ENCODE data around the gene KCNJ4. TPM values are rescaled to one million over a fixed set of nuclear protein-coding genes. Genes with fewer than 3 reads are reported as not detected.

The KCNJ4 gene
- total and polyA plus RNA-seq, 10 of the 15 experiments (the other 5 are each of a cell fraction or from before 2014, with no cell fraction given) = not detected

DNA sequence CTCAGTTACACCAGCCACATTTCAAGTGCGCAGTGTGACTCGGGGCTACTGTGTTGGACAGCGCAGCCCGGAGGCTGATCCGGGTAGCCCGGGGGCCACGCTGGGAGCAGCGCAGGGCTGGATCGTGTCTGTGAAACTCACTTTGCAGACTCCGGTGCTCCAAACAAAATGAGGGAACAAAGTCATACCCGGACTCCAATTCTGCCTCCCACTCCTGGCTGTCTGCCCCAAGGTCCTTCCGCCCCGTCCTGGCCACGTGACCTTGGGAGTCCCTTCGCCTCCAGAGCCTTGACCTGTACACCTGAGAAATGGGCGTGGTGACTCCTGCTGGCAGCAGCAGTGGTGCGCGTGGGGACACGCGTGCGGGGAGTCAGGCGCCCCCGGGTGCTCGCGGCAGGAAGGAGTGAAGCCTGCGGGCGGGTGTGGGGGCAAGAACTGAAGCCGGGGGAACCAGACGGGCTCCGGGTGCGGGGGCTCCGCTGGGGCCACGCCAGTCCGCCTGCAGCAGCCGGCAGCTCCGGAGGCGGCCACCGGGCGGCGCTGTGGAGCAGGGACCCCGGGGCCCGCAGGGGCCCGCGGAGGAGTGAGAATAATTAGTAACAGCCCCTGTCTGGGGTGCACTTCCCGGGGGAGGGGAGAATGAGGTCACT is 42.4 kb downstream of the KCNJ4 start:
- ChIA-PET CTCF (interaction anchor here (0.6 to 1.0 kb wide), 2 partner anchors 15 to 84 kb away, joined by 3 to 5 read pairs; no protein-coding TSS in a partner anchor), RAD21 (ENCODE audit: unreplicated experiment) (no interaction called here), SMC1A (ENCODE audit: uncharacterized antibody, unreplicated experiment) (interaction anchor here (1.2 to 1.5 kb wide), 2 partner anchors 159 to 360 kb away, joined by 3 read pairs; no protein-coding TSS in a partner anchor), POLR2A (interaction anchor here (0.7 kb wide), 1 partner anchor 140 kb away, joined by 3 read pairs; no protein-coding TSS in a partner anchor)
- no peak overlapping the region for H3K4me2 ChIP-seq (ENCODE audit: control insufficient read depth, insufficient read depth)
- no peaks in the 10 kb centered on the region for H4K20me1 ChIP-seq (ENCODE audit: control insufficient read depth, insufficient read depth)
- H2AFZ ChIP-seq (ENCODE audit: control insufficient read depth, low read depth, low read length) = no peak overlapping the region
- H3K36me3 ChIP-seq (ENCODE audit: control insufficient read depth in 2 of 2, insufficient read depth in 2 of 2, low read length in 1 of 2) = no peaks in the 10 kb centered on the region
- DNase-seq (ENCODE audit: low read depth, low spot score) = no peak
- no peaks in the 10 kb centered on the region; a peak in 2 of 4 replicates for H3K27me3 ChIP-seq (replicated peaks in 1 of 2; ENCODE audit: control insufficient read depth in 2 of 2, insufficient read depth in 2 of 2, low read length in 1 of 2)
- BruUV-seq (replicated peaks) = no TSS peak
- no peak overlapping the region for H3K9ac ChIP-seq (ENCODE audit: control insufficient read depth, insufficient read depth, low read length)
- H3K27ac ChIP-seq (ENCODE audit: control insufficient read depth, insufficient read depth) = no peak overlapping the region
- H3K4me3 ChIP-seq = no peak overlapping the region
- FAIRE-seq = no peak
- H3K79me2 ChIP-seq (ENCODE audit: control insufficient read depth, insufficient read depth, low read length) = no peaks in the 10 kb centered on the region
- ATAC-seq = peak; percentile 63
- H3K9me3 ChIP-seq (replicated peaks; ENCODE audit: control insufficient read depth, insufficient read depth, low read length) = no peaks in the 10 kb centered on the region; the same call in 2 of the 3 replicates
- intact Hi-C loops (cut with micrococcal nuclease; ENCODE audit: unreplicated experiment) (no loop called here), in situ Hi-C loops (cut with MboI) (no loop called here)
- no peaks in the 10 kb centered on the region; the same call in 1 of the 2 replicates for H3K4me1 ChIP-seq (ENCODE audit: control insufficient read depth, insufficient read depth, low read length)
- 26% methylated on average over 43 of the region's 45 CpGs for WGBS (ENCODE audit: insufficient coverage, insufficient replicate concordance, low lambda C conversion rate, missing lambda C conversion rate)
- TF ChIP-seq HDGF (IDR thresholded peaks at IDR 0.05) = no peak
- no peak for TF ChIP-seq CREM (IDR thresholded peaks at IDR 0.05; ENCODE audit: low read depth)
- 0 out of 2 replicates have a peak, but pooled peaks have one; percentile 36 for TF ChIP-seq GATAD2B (conservative IDR thresholded peaks at IDR 0.05; ENCODE audit: low read depth)
- TF ChIP-seq CTCF (IDR thresholded peaks at IDR 0.05 in 2 of 3, conservative IDR thresholded peaks at IDR 0.05 in 1 of 3; ENCODE audit: control insufficient read depth in 2 of 3, extremely low read depth in 1 of 3, insufficient read depth in 1 of 3, low read depth in 3 of 3, low read length in 3 of 3) = peak; percentile 43 to 78 (median 72); a peak in 5 of 6 replicates
- 0 out of 2 replicates have a peak, but pooled peaks have one; percentile 36 for TF ChIP-seq YY1 (IDR thresholded peaks at IDR 0.05; ENCODE audit: low read depth, low read length)
- TF ChIP-seq, protein P1, sequence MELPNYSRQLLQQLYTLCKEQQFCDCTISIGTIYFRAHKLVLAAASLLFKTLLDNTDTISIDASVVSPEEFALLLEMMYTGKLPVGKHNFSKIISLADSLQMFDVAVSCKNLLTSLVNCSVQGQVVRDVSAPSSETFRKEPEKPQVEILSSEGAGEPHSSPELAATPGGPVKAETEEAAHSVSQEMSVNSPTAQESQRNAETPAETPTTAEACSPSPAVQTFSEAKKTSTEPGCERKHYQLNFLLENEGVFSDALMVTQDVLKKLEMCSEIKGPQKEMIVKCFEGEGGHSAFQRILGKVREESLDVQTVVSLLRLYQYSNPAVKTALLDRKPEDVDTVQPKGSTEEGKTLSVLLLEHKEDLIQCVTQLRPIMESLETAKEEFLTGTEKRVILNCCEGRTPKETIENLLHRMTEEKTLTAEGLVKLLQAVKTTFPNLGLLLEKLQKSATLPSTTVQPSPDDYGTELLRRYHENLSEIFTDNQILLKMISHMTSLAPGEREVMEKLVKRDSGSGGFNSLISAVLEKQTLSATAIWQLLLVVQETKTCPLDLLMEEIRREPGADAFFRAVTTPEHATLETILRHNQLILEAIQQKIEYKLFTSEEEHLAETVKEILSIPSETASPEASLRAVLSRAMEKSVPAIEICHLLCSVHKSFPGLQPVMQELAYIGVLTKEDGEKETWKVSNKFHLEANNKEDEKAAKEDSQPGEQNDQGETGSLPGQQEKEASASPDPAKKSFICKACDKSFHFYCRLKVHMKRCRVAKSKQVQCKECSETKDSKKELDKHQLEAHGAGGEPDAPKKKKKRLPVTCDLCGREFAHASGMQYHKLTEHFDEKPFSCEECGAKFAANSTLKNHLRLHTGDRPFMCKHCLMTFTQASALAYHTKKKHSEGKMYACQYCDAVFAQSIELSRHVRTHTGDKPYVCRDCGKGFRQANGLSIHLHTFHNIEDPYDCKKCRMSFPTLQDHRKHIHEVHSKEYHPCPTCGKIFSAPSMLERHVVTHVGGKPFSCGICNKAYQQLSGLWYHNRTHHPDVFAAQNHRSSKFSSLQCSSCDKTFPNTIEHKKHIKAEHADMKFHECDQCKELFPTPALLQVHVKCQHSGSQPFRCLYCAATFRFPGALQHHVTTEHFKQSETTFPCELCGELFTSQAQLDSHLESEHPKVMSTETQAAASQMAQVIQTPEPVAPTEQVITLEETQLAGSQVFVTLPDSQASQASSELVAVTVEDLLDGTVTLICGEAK (IDR thresholded peaks at IDR 0.05; ENCODE audit: borderline replicate concordance) = no peak
- no peak for TF ChIP-seq MYC (IDR thresholded peaks at IDR 0.05; ENCODE audit: insufficient read depth, insufficient read length, insufficient replicate concordance, low read length, severe bottlenecking)
- no peak for TF ChIP-seq RELA (IDR thresholded peaks at IDR 0.05; ENCODE audit: borderline replicate concordance, partially characterized antibody)
- no peak for TF ChIP-seq ATF3 (IDR thresholded peaks at IDR 0.05; ENCODE audit: borderline replicate concordance, extremely low read depth, low read depth, low read length)
- TF ChIP-seq SMC3 (IDR thresholded peaks at IDR 0.05; ENCODE audit: borderline replicate concordance, low read length) = peak; percentile 47
- TF ChIP-seq RAD21 (IDR thresholded peaks at IDR 0.05; ENCODE audit: insufficient read depth, low read depth, low read length) = peak; percentile 43; the same call in 1 of the 2 replicates
- no peak for TF ChIP-seq ATF2 (IDR thresholded peaks at IDR 0.05; ENCODE audit: low read length)
- no peak for TF ChIP-seq TAF1 (IDR thresholded peaks at IDR 0.05; ENCODE audit: borderline replicate concordance, low read depth, low read length)
